ENCODE results near the gene APOA4. TPM values are rescaled to one million over a fixed set of nuclear protein-coding genes. Genes with fewer than 3 reads are reported as not detected.

The APOA4 gene
- not detected for polyA plus RNA-seq (ENCODE audit: insufficient read length in 3 of 3)

DNA sequence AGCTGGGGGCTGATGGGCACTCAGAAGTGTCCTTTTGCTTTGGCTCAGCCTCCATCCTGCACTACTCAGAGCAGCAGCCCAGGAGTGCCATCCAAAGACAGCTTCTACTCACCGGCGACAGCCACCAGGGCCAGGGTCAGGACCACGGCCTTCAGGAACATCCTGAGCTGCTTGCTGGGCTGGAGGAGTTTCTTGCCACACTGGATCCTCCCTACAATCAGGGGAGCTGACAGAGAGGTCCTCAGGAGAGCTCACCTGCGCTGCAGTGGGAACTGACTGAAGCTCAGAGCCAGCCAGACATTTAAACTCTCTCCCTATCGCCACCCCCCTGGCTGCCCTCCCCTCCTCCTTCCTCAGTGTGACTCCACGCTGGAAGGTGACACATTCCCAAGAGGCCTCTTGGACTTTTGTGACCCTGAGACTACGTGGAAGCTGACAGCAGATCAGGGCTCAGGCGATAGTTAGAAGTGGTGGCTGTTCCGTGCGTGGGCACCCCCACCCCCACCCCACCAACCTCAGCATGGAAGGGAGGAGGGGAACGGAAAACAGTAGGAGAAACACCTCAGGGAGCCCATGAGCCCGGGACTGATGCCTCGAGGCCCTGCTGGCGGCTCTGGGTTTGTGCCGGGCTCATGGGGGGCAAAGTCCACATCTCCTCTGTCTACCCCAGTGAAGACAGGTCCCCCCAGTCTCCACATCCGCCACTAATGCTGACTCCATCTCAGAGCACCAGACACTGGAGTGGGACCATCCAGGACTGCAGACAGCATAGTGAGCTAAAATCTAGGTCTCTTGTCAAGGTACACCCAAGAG, at the start of gene APOA4:
TSS of gene APOA4 (minus strand) at position 274 of the 813 bp plus-strand sequence. CDS start at position 161, 113 bp downstream.
- no peak for DNase-seq (ENCODE audit: low read depth in 3 of 3, low spot score in 2 of 3)

DNA sequence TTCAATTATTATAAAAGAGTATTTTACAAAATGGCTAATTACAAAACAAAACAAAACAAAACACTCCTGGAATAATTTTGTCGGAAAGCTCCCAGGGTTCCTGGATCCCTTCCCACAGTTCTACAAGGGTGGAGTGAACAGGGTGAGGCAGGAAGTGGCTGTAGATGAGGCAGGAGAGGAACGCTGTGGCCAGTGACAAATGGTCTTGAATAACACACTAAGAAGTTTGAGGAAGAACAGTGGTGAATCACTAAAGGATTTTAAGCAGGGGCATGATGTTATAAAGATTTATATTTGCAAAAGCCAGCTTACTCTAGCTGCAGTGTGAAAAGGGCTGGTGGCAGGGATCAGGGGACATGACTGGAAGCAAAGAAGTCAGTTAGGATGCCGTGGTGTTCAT, 48.1 kb upstream of the APOA4 start:
- DNase-seq (ENCODE audit: low read depth in 3 of 3, low spot score in 2 of 3) = no peak

DNA sequence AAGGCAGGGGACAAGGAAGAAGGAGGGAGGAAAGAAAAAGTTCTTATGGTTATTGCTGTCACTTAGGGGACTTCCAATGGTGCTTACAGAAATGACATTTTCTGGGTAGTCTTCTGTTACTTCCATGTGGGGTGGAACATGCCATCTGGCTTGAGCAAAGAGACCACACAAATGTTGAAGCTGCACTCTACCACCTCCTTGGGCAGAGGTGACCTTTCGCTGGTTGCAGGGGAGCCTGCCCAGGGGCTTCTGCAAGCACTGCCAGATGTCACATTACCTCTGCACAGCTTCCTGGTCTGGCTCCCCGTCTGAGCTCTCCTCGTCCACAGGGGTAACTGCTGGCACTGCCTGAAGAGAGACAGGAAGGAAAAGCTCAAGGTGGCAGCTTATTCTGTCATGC, 47.0 kb upstream of the APOA4 start:
- no peak for DNase-seq (ENCODE audit: low read depth in 3 of 3, low spot score in 2 of 3)

DNA sequence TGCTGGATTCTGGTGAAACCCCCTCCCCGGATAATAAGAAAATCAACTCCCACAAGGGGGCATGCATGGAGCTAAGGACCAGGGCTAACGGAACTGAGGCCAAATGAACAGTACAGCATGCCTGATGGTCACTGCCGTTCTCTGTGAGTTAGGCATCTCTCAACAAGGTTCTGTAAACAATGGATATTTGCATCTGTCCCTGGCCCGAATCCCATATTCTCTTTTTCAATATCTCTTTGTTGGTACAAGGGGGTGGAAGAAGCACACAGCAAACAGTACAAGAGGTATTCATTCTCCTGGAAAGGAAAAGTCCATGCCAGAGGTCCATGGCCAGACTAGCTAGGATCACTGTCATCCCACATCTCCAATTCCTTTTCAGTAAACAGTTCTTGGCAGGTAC, 46.5 kb upstream of the APOA4 start:
- no peak for DNase-seq (ENCODE audit: low read depth in 3 of 3, low spot score in 2 of 3)

DNA sequence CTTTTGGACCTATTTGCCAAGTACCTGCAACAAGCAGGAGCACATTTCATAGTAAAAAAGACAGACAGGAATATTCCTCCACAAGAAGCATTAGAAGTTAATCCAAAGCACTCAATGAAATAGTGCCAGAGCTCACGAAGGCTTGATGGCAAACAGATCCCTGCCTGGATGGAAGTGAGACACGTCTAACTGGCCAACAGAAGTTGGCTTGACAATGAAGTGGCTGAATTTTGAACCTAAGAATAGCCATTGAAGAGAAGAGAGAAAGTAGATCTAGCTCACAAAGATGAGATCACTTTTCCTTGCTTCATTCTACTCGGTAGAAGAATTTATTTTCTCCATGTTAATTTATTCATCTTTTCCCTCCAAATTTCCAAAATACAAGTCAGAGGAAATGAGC, 45.0 kb upstream of the APOA4 start:
- no peak for DNase-seq (ENCODE audit: low read depth in 3 of 3, low spot score in 2 of 3)

DNA sequence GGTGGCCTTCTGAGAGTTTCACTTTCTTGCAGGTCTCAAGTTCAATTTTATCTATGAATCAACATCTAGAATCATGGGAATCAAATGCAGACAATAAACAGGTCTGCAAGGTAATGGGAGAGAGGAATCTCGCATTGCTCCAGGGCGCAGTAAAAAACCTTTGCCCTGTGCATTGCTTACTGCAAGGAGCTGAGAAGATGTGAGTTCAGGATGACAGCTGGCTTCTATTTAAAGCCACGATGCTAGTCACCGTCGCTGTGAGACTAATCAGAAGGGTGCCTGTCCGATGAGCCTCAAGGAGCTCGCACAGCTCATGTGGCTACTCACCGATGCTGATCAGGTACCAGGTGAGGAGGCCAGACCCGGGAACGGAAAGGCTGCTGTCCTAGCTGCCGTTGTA, 44.5 kb upstream of the APOA4 start:
- DNase-seq (ENCODE audit: low read depth in 3 of 3, low spot score in 2 of 3) = no peak

DNA sequence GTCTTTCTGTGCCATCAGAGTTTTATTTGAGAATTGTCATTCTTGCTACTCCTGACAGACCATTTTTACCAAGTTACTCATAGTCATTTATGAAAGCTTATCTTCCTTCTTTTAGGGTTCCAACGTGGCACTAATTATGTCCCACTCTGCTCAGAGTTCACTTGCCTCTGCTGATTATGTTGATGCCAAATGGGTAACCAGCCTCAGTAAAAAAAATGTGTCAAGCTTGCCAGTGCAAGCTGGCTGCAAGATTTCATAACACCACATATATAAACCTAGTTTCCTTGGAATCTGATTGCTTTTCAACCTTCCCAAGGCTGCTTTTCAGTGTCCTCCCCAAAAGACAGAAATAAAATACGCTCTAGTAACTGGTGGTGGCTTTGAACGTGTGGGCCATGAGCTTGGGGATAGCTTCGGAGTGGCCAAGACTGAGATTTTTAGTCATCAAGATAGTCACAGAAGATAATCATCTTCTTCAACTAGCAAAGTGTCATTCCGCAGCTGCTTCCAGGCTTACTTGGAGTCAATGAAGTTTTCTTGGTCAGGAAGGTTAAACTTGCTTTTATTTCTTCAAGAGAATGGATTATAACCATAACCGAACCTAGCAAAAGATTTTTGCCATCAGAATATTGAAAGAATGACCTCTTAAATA, 43.8 kb upstream of the APOA4 start:
- no peak for DNase-seq (ENCODE audit: low read depth in 3 of 3, low spot score in 2 of 3)

DNA sequence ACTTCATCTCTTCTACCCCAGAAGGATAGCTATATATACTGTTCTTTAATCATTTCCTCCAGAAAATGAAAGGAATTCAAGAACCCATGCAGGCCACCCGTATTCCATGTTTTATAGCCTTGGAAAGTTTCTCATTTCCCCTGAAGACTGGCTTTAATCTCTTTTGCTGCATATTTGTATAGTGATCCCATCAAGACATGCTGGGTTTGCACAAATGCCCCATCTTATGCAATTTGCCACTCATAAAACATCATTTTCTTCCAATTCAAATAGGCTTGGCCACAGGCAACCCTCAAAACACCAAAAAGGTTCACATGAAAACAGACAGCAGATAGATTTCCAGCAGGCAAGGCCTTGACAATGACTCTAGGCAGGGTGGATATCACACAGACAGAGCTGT, 42.6 kb upstream of the APOA4 start:
- DNase-seq (ENCODE audit: low read depth in 3 of 3, low spot score in 2 of 3) = no peak

DNA sequence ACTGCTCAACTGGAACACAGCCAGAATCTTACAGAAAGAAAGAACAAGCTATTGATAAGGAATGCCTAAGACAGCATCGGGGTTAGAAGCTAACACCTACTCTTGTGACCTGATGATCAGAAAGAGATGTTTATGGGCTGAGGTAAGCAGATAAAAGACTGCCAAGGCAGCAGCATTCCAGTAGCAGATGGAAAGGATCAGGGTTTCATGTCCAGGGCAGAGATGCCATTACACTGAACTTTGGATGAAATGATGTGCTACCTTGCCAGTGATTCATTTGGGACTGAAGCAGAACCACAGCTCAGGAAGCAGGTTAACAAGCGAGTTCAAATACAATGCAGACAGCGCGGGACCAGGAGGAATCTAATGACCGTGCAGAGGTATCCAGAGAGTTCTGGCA, 41.4 kb upstream of the APOA4 start:
- DNase-seq (ENCODE audit: low read depth in 3 of 3, low spot score in 2 of 3) = no peak

DNA sequence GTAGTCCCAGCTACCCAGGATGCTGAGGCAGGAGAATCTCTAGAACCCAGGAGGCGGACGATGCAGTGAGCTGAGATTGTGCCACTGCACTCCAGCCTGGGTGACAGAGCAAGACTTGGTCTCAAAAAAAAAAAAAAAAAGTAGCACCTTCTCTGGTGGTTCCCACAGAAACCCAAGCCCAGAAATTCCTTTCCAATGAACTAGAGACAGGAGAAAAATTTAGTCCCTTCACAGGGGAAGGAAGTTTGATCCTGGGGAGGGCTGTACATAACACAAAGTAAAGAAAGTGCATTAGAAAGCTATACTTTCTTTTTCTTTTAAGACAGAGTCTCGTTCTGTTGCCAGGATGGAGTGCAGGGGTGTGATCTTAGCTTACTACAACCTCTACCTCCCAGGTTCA, 39.8 kb upstream of the APOA4 start:
- DNase-seq (ENCODE audit: low read depth in 3 of 3, low spot score in 2 of 3) = no peak

DNA sequence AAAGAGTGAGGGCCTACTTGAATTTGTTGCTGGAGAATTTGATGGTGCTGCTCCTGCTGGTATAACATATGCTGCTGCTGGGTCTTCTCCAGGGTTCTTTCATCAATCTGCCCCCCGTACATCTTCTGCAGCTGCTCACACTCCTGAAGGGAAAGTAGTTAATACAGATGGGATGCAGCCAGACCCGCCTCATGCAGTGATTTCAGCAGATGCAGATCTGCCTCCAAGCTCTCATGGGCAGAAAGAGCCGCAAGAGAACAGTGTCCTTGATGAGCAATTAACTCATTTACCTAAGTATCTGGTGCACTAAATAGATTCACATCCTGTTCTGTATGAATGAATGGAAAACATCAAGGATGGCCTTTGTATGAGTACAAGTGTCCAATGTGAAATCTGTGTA, 39.1 kb upstream of the APOA4 start:
- DNase-seq (ENCODE audit: low read depth in 3 of 3, low spot score in 2 of 3) = no peak

DNA sequence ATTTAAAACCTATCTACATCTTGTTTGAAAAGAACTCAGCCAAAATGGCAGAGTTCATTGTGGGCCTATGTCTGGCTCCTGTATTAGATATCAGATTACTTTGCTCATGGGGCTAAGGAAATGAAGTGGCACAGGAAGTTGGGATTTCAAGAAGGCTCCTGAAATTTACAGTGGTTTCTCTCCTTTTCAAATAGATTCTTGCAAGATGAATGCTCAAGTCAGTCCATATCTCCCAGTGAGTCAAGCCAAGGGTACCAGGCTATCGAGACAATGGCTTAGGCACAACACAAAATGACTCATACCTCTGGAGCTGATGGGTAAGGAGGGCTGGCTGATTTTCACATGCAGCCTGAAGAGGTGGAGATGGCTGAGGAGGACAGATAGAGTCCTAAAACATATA, 38.4 kb upstream of the APOA4 start:
- DNase-seq (ENCODE audit: low read depth in 3 of 3, low spot score in 2 of 3) = no peak

DNA sequence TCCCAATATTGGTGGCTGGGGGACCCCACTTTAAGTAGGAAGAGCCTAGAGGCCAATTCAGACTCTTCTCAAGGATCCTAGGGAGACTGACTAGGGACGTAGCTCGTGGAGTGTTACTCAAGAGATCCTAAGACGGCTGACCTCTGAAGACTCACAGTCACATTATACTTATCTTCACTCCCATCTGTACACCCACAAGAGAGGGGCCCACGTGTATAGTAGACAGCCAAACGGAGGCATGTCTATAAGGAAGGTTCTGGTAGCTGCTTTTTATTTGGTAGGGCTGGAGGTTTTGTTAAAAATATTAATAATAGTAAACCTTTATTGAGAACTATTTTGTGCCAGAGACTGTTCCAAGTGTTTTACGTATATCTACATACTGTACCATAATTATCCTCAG, 37.2 kb upstream of the APOA4 start:
- no peak for DNase-seq (ENCODE audit: low read depth in 3 of 3, low spot score in 2 of 3)

DNA sequence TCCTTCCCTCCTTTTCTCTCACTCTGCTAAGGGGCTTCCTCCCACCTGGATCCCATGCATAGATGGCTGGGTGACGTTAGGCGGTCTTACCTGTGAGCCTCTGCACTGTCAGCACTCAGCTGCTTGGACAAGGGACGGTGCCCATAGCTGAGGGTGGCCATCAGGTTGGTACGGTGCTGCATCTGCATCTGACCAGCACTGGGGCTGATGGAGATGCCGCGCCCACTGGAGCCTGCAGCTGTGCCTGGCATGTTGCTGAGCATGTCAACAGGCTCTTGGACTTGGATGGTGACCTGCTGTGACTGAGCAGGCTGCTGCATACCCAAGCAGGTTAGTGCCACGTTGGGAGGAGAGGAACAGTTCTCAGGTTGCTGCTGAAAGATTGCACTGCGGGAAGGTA, 36.1 kb upstream of the APOA4 start:
- no peak for DNase-seq (ENCODE audit: low read depth in 3 of 3, low spot score in 2 of 3)

DNA sequence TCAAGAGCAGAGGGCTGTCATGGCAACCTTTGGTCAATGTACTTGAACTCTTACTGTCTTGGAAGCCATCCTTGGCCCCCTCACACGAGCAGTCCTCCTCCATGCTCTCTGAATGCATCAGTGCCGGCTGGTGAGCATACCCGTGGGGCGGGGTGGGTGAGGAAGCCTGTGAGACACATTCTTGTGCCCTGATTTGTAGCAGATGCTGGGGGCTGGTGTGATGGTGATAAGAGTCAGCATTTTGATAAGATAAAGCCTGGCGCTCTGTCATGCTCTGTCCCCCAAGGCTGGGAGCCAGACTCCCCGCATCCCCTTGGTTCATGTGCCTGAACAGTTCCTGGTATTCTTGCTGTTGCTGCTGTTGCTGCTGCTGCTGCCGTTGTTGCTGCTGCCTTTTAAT, 34.8 kb upstream of the APOA4 start:
- DNase-seq (ENCODE audit: low read depth in 3 of 3, low spot score in 2 of 3) = no peak

DNA sequence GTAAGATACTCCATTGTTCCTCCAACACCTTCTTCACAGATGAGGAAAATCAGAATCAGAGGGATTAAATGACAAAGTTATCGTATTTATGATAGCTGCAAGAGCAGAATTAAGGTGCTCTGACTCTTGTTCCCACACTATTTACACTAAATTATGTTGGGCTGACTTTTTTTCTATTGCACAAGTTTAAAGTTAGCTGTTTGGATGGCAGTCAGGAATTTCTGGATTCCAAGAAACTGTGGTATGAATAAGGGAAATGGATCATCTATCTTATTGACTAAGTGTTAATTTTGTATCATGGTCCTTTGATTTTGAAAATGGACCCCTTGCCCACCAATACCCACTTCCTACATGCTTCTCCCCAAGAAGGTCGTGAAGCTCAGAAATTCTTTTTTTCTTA, 34.2 kb upstream of the APOA4 start:
- DNase-seq (ENCODE audit: low read depth in 3 of 3, low spot score in 2 of 3) = no peak

DNA sequence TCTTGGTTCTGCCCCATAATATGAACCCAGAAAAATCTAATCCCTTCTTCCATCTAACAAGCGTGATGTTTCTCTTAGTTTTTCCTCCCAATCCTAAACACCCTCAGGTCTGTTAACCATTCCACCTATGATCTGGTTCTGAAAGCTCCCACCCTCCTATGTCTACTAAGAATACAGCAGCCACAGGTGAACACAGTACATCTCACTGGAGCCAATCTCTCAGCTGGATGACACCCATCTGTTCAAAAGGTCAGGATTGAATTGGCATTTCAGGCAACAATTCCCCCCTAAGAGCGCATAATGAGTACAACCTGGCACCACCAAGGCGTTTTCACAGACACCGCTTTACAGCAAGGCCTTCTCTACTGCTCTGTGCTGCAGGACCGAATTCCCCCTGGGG, 33.3 kb upstream of the APOA4 start:
- no peak for DNase-seq (ENCODE audit: low read depth in 3 of 3, low spot score in 2 of 3)

DNA sequence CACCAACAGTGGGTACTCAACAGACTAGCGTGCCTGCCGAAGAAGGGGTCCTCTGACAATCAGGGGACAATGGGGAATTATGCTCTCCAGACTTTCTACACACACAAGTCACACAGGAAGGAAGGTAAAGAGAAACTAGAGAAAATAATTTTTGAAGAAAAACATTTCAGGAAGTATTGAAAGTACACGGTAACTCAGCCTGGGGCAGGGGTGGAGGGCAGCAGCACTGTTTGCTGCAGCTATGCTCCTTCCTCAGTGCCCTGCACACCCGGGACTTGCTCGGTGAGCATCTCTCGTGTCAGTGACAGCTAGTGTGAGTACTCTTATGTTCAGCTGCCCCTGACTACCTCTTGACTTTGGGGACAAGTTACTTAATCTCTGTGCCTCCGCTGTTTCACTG, 32.3 kb upstream of the APOA4 start:
- DNase-seq (ENCODE audit: low read depth in 3 of 3, low spot score in 2 of 3) = no peak

DNA sequence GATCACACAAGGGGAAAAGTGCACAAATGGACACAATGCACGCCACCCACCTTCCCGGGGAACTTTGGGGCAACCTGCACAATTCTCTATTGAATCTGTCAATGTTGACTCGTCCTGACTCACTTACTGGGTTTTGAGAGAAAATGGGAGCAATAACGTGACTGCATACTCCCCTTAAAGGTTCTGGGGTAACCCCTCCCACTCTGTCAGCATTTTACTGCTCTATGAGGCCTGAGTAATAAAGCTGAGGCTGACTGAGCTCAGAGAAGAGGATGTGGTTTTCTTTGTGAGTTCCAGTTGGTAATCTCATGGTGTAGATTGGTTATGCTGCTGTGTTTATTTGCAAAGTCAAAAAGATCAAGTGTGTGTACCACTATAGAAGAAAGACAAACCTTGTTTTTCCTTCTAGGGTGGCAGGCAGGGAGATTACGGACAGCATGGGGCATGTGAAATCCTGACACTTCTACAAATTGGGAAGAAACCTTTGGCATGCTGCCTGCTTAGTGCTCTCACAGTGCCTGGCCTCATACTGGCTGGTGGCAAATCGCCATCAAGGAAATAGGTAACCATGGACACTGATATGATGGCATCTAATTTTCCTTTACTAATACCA, 30.5 kb upstream of the APOA4 start:
- no peak for DNase-seq (ENCODE audit: low read depth in 3 of 3, low spot score in 2 of 3)

DNA sequence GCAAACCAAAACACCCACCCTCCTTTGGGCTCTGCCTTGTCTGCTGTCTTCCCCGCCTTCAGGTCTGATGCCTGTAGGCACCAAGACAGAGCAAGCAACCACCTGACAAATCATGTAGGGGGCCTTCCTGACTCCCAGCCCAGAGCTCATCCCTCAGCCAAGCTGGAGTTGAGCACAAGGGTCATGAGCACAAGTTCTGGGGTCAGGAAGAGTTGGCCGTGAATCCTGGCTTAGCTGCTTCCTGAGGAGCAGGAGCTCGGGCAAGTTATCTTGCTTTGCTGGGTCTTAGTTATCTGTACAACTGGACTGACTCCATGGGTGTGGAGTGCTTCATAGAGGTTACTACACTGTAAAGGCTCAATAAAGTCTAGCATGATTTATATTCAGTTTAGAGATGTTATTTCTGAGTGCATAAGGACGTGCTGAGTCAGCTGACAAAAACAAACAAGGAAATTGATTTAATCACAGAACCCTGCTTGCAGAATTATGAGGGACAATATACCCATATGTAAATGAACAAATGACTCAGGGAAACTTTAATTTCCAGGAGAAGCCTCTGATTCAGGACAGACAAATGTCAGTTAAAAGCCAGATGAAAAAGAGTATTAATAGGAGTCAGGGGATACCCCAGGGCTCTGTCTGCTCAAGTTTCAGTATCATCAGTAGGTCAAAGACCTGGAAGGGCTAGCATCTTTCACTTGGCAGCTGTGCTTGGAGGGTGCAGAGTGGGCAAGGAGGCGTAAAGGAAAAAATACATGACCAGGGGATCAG, 29.3 kb upstream of the APOA4 start:
- DNase-seq (ENCODE audit: low read depth in 3 of 3, low spot score in 2 of 3) = no peak

DNA sequence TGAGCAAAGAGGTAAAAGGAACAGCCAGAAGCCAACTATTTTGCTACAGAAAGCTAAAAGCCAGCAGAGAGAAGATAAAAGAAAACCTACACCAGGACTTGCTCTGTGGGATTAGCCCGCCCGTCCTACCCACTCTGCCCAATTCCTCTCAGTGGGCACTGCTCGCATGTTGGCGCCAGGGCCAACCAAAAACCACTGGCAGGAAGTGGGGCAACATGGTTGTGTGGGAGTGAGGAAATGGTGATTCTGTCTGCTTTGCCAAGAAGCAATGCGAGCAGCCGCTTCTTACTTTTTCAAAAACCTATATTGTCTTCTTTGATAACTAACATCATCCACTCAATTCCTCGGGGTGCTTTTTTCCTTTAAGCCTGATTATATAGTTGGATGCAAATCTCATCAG, 28.5 kb upstream of the APOA4 start:
- DNase-seq (ENCODE audit: low read depth in 3 of 3, low spot score in 2 of 3) = no peak
